AG04450 (cell line): ENCODE data around the gene CCDC30. TPM values are rescaled to one million over a fixed set of nuclear protein-coding genes. Genes with fewer than 3 reads are reported as not detected.

ENCODE experiments used
- CTCF ChIA-PET: fragments of 300-600, 350-600 bp; formaldehyde crosslinking; extraction: SDS; loops from one replicate; lab custom pipeline; 2022; ENCODE audit warnings: antibody characterized with exemption, inconsistent platforms; lab: Charles Lee
- POLR2A ChIA-PET: fragments of 350-600 bp; formaldehyde crosslinking; extraction: SDS; loops from one replicate; lab custom pipeline; 2021; ENCODE audit warnings: antibody characterized with exemption, inconsistent platforms; lab: Yijun Ruan, JAX
- DNase-seq: peaks from one replicate; pipeline ENCODE4 v3.0.0-alpha.2; 2011; ENCODE audit warnings: low read depth, low spot score
- H3K27ac ChIP-seq: one replicate; pipeline ENCODE4 v1.5.1; 2012; ENCODE audit warnings: low read depth, low read length, control low read depth
- H3K27me3 ChIP-seq: one replicate; pipeline ENCODE4 v1.6.0; 2012; ENCODE audit warnings: low read length; ENCODE audit not compliant: control insufficient read depth, insufficient read depth
- H3K4me3 ChIP-seq: 2 replicates; pipeline ENCODE4 v1.5.1; 2011; ENCODE audit warnings: mild to moderate bottlenecking, low read depth, low read length, control low read depth
- H3K9me3 ChIP-seq: 2 replicates; pipeline ENCODE4 v1.5.1; 2012; ENCODE audit warnings: low read length; ENCODE audit not compliant: control insufficient read depth, insufficient read depth
- polyA plus RNA-seq: library from polyadenylated mRNA; depleted of rRNA; stranded (reverse); fragments of >200 nt; gene quantifications from 2 replicates; pipeline ENCODE4 v1.2.3, GENCODE V29; 2011
- TF ChIP-seq, protein P1 (sequence below): IDR thresholded peaks from 2 replicates; pipeline ENCODE4 v1.5.1; 2011; ENCODE audit warnings: low read depth, low read length, control low read depth, inconsistent platforms

CCDC30 gene
- polyA plus RNA-seq, 1 experiment: 0.61 TPM

GRCh38 chr1:42689912-42690311 is 226.8 kb downstream of the CCDC30 start:
- TF ChIP-seq, protein P1, sequence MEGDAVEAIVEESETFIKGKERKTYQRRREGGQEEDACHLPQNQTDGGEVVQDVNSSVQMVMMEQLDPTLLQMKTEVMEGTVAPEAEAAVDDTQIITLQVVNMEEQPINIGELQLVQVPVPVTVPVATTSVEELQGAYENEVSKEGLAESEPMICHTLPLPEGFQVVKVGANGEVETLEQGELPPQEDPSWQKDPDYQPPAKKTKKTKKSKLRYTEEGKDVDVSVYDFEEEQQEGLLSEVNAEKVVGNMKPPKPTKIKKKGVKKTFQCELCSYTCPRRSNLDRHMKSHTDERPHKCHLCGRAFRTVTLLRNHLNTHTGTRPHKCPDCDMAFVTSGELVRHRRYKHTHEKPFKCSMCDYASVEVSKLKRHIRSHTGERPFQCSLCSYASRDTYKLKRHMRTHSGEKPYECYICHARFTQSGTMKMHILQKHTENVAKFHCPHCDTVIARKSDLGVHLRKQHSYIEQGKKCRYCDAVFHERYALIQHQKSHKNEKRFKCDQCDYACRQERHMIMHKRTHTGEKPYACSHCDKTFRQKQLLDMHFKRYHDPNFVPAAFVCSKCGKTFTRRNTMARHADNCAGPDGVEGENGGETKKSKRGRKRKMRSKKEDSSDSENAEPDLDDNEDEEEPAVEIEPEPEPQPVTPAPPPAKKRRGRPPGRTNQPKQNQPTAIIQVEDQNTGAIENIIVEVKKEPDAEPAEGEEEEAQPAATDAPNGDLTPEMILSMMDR: no peak
- ChIA-PET POLR2A (no interaction called here), CTCF (interaction anchor here (1.0 kb wide), 1 partner anchor 8 kb away, joined by 3 read pairs; no protein-coding TSS in a partner anchor)

GRCh38 chr1:42690477-42691156 is 227.5 kb downstream of the CCDC30 start:
- no peak overlapping the region for H3K27ac ChIP-seq
- no peaks in the 10 kb centered on the region for H3K27me3 ChIP-seq
- no peak for DNase-seq
- H3K9me3 ChIP-seq: no peaks in the 10 kb centered on the region
- ChIA-PET POLR2A (interaction anchor here (0.9 kb wide), 1 partner anchor 8 kb away, joined by 3 read pairs; the partner anchor contains the start of gene YBX1), CTCF (interaction anchor here (0.6 to 1.3 kb wide), 2 partner anchors 73 to 113 kb away, joined by 4 to 5 read pairs; no protein-coding TSS in a partner anchor)
- H3K4me3 ChIP-seq: no peak overlapping the region
- TF ChIP-seq, protein P1: no peak

More at GRCh38 chr1:42689912-42690311, 226.8 kb downstream of the CCDC30 start:
- Histone ChIP-seq H3K27ac (no peak overlapping the region), H3K4me3 (no peak overlapping the region), H3K27me3 (no peaks in the 10 kb centered on the region), H3K9me3 (no peaks in the 10 kb centered on the region)
- DNase-seq: no peak

- CTCF ChIA-PET: interaction anchor here (0.6 to 1.3 kb wide), 3 partner anchors 73 to 113 kb away, joined by 4 to 6 read pairs (median 5); no protein-coding TSS in a partner anchor
- POLR2A ChIA-PET: interaction anchor here (0.9 to 1.6 kb wide), 1 partner anchor 9 kb away, joined by 3 read pairs; the partner anchor contains the start of gene YBX1
- Histone ChIP-seq H3K9me3 (no peaks in the 10 kb centered on the region), H3K4me3 (no peak overlapping the region), H3K27me3 (no peaks in the 10 kb centered on the region), H3K27ac (no peak overlapping the region)
- TF ChIP-seq, protein P1: no peak
- no peak for DNase-seq
Measured at GRCh38 chr1:42691157-42691498, 228.0 kb downstream of the CCDC30 start.

DNA sequence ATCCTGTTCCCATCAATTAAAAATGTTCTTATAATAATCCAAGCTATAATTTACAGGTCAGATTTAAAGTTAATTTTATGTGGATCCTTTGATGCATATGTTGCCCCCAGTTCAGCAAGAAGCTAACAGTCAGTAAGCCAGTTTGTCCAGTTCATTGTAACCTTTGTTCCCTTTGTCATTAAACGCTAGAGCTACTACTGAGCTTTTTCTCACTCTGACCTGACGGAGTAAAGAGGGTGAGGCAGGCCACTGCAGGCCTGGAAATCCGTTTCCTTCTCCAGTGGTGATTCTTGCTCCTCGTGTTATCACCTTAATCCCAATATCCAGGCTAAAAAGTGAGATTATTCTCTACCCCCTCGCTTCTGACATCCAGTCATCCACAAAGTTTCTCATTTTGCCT is 229.4 kb downstream of the CCDC30 start:
- POLR2A ChIA-PET: interaction anchor here (1.6 kb wide), 1 partner anchor 10 kb away, joined by 3 read pairs; the partner anchor contains the start of gene YBX1
- CTCF ChIA-PET: no interaction called here

DNA sequence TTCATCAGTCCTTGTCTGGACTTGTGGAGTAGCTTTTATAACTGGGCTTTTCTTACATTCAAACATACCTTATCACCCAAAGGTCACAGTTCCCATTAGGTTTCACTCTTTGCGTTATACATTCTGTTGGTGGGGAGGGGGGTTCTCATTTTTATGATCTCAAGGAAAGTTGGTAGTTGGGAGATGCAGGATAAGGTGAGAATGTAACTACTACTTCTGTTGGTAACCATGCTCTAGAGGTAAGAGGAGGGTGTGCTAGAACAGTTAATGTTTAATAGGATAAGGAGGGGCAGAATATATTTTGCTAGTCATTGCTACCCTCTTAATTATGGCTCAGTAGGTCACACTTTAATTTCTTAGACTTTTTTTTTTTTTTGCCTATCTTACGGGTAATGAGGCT is 229.8 kb downstream of the CCDC30 start:
- Histone ChIP-seq H3K27ac (no peak overlapping the region), H3K9me3 (no peaks in the 10 kb centered on the region), H3K27me3 (no peaks in the 10 kb centered on the region), H3K4me3 (no peak overlapping the region)
- POLR2A ChIA-PET: interaction anchor here (1.1 kb wide), 1 partner anchor 11 kb away, joined by 3 read pairs; the partner anchor contains the start of gene YBX1
- TF ChIP-seq, protein P1: no peak
- no peak for DNase-seq
- CTCF ChIA-PET: no interaction called here

More for the DNA sequence above, 229.4 kb downstream of the CCDC30 start:
- TF ChIP-seq, protein P1: no peak
- H3K4me3 ChIP-seq: no peak overlapping the region
- no peak for DNase-seq
- no peaks in the 10 kb centered on the region for H3K9me3 ChIP-seq
- no peak overlapping the region for H3K27ac ChIP-seq
- no peaks in the 10 kb centered on the region for H3K27me3 ChIP-seq
